Neural crest cell (in vitro differentiated cells): ENCODE data around the gene DUSP8. TPM values are rescaled to one million over a fixed set of nuclear protein-coding genes. Genes with fewer than 3 reads are reported as not detected.

ENCODE experiments used
- DNase-seq: peaks from one replicate; pipeline ENCODE4 v3.0.0; 2021; ENCODE audit warnings: low read depth, mixed read lengths, low spot score
- H3K27ac Mint-ChIP-seq: one replicate; pipeline ENCODE4 v1.8.0; 2021; ENCODE audit warnings: mild to moderate bottlenecking, mixed read lengths; ENCODE audit not compliant: unreplicated experiment
- H3K27me3 Mint-ChIP-seq: 2 replicates; pipeline ENCODE4 v1.8.0; 2021; ENCODE audit warnings: low read depth, mild to moderate bottlenecking, mixed read lengths
- H3K36me3 Mint-ChIP-seq: 2 replicates; pipeline ENCODE4 v1.8.0; 2021; ENCODE audit warnings: low read depth, mild to moderate bottlenecking, mixed read lengths
- H3K4me1 Mint-ChIP-seq: 2 replicates; pipeline ENCODE4 v1.8.0; 2021; ENCODE audit warnings: mixed read lengths
- H3K4me3 Mint-ChIP-seq: one replicate; pipeline ENCODE4 v1.8.0; 2021; ENCODE audit warnings: mild to moderate bottlenecking, mixed read lengths
- H3K9me3 Mint-ChIP-seq: 2 replicates; pipeline ENCODE4 v1.8.0; 2021; ENCODE audit warnings: mixed read lengths
- CTCF ChIP-seq: fragments of 200-600 bp; sonication (generic); conservative IDR thresholded peaks from 2 replicates; pipeline ENCODE4 v1.5.0; 2021; ENCODE audit warnings: antibody characterized with exemption, mild to moderate bottlenecking
- total RNA-seq: library from RNA; stranded (reverse); gene quantifications from 2 replicates; pipeline ENCODE4 v1.2.1, GENCODE V29; 2021

DUSP8 gene
- total RNA-seq, 1 donor from 2014 or later, result 10.1 TPM

GRCh38 chr11:1560649-1561251 lies 11.3 kb downstream of the DUSP8 start:
- Mint-ChIP-seq H3K4me3 (no peak overlapping the region), H3K27me3 (peaks cover 5% of the 10 kb centered on the region), H3K27ac (no peak overlapping the region), H3K36me3 (no peaks in the 10 kb centered on the region), H3K9me3 (no peaks in the 10 kb centered on the region), H3K4me1 (no peaks in the 10 kb centered on the region)
- TF ChIP-seq CTCF, result no peak
- DNase-seq, result no peak

- Mint-ChIP-seq H3K27me3 (peaks cover 6% of the 10 kb centered on the region), H3K27ac (no peak overlapping the region)
Measured at GRCh38 chr11:1560002-1560648, 11.9 kb downstream of the DUSP8 start.

GRCh38 chr11:1559111-1559951 lies 12.7 kb downstream of the DUSP8 start:
- Mint-ChIP-seq H3K9me3 (no peaks in the 10 kb centered on the region), H3K27me3 (peaks cover 9% of the 10 kb centered on the region), H3K36me3 (no peaks in the 10 kb centered on the region), H3K4me1 (no peaks in the 10 kb centered on the region), H3K27ac (no peak overlapping the region), H3K4me3 (no peak overlapping the region)
- DNase-seq, result no peak
- no peak for TF ChIP-seq CTCF

More at GRCh38 chr11:1560002-1560648, 11.9 kb downstream of the DUSP8 start:
- H3K36me3 Mint-ChIP-seq, result no peaks in the 10 kb centered on the region
- no peak for TF ChIP-seq CTCF
- no peak for DNase-seq
- no peaks in the 10 kb centered on the region for H3K9me3 Mint-ChIP-seq
- H3K4me1 Mint-ChIP-seq, result no peaks in the 10 kb centered on the region
- no peak overlapping the region for H3K4me3 Mint-ChIP-seq

- Mint-ChIP-seq H3K9me3 (no peaks in the 10 kb centered on the region), H3K4me1 (no peaks in the 10 kb centered on the region), H3K36me3 (no peaks in the 10 kb centered on the region), H3K4me3 (no peak overlapping the region), H3K27ac (no peak overlapping the region), H3K27me3 (peaks cover 11% of the 10 kb centered on the region)
- no peak for TF ChIP-seq CTCF
- DNase-seq, result no peak
Measured at GRCh38 chr11:1558775-1559110, 13.3 kb downstream of the DUSP8 start.

- Mint-ChIP-seq H3K27me3 (peaks cover 17% of the 10 kb centered on the region), H3K9me3 (no peaks in the 10 kb centered on the region), H3K36me3 (no peaks in the 10 kb centered on the region), H3K4me1 (no peaks in the 10 kb centered on the region), H3K4me3 (no peak overlapping the region), H3K27ac (peak overlapping the region; percentile 27)
- no peak for DNase-seq
- TF ChIP-seq CTCF, result no peak
Measured at GRCh38 chr11:1557904-1558774, 13.9 kb downstream of the DUSP8 start.
